ENCODE data around the gene ARL11.
"Not testable (repeated sequence)": the region's sequence is repeated elsewhere in the genome, so short reads cannot be mapped to it uniquely, and the experiment has no call there.

The ARL11 gene

DNA sequence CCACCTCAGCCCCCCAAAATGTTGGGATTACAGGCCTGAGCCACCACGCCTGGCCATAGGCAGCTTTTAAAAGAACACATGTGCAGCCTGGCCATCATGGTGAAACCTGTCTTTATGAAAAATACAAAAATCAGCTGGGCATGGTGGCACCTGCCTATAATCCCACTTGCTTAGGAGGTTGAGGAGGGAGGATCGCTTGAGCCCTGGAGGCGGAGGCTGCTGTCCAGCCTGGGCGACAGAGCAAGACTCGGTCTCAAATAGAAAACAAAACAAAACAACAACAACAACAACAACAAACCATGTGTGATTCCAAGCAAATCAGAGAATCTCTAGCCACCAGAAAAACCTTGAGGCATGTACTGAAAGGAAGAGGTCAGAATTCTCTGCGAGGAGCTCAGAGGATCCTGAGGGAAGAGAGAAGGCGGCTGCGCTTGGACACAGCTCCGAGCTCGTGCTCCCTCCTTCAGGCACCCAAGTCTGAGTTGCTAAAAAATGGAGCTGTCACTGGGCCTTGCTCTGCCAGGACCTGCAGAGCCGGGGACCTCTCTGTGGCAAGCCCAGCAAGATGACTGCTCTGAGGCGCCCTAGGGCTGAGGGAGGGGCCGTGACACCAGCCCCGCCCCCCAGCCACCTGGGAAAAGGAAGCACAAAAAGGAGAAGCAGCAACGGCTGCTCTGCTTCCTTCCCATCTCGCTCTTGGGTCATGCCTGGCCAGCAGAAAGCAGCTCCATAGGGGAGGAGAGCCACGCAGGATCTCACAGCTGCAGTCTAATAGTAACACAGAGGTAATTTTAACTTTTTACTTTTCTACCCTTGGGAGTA, at the start of gene ARL11:
TSS of gene ARL11 (plus strand) at position 677 of the 822 bp plus-strand sequence. CDS start 1,941 bp downstream, outside the sequence.
- DNase-seq (ENCODE audit: low read depth, low spot score): no peak

DNA sequence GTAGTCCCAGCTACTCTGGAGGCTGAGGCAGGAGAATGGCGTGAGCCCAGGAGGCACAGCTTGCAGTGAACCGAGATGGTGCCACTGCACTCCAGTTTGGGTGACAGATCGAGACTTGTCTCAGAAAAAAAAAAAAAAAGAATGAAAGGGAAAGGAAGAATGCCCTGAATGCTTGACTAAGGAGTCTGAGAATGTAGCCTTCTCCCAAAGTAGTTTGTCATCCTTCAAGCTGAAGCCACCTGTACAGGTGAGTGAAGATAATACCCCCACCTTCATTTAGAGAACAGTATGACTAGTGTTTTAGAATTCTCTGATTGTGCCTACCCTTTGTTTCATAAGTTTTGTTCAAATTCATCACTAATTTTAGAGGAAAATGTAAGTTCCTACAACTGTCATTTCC, 48.8 kb upstream of the ARL11 start:
- no peak for DNase-seq (ENCODE audit: low read depth, low spot score)

DNA sequence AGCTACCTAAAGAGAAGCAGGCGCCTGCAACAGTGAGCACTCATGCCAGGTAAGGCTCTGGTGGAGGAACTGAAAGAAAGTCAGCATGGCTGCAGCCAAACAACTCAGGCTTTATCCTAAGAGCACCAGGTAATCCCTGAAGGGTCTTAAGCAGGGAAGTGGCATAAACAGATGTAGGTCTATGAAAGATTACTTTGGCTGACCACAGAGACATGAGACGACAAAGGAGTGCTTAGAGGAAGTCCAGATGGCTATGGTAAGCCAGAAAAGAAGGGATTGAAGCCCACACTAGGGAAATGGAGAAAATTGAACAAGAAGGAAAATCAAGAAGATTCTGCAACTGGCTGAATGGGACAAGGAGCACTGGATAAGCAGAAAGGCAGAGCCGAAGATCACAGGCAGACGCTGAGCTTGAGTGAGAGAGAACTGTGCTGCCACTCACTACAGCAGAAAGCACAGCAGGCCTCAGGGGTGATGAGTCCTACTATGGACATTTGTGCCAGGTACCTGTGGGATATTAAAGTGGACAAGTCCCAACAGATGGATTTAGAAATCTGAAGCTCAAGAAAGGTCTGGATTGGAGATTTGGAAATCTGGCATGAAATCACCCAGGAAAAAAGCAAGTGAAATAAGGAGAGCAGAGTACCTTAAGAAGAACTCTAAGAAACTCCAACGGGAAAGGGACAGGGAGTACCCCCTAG, 47.2 kb upstream of the ARL11 start:
- no peak for DNase-seq (ENCODE audit: low read depth, low spot score)

DNA sequence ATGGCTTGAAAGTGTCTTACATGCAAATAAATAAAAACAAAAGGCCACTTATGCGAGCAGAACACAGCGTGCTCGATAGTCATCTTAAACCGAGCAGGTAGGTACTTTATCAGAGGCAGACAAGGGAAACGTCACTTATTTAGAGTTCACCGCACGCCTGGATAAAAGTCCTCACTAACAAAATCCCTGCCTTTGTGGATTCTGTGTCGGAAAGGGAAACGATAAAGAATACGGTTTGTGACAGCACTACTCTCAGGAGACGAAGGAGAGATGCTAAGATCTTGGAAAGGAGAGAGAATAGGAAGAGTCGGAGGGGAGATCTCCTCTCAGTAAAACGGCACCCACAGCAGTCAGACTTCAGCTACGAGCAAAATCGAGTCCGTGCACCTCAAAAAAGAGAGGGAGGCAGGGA, 43.5 kb upstream of the ARL11 start:
- no peak for DNase-seq (ENCODE audit: low read depth, low spot score)

DNA sequence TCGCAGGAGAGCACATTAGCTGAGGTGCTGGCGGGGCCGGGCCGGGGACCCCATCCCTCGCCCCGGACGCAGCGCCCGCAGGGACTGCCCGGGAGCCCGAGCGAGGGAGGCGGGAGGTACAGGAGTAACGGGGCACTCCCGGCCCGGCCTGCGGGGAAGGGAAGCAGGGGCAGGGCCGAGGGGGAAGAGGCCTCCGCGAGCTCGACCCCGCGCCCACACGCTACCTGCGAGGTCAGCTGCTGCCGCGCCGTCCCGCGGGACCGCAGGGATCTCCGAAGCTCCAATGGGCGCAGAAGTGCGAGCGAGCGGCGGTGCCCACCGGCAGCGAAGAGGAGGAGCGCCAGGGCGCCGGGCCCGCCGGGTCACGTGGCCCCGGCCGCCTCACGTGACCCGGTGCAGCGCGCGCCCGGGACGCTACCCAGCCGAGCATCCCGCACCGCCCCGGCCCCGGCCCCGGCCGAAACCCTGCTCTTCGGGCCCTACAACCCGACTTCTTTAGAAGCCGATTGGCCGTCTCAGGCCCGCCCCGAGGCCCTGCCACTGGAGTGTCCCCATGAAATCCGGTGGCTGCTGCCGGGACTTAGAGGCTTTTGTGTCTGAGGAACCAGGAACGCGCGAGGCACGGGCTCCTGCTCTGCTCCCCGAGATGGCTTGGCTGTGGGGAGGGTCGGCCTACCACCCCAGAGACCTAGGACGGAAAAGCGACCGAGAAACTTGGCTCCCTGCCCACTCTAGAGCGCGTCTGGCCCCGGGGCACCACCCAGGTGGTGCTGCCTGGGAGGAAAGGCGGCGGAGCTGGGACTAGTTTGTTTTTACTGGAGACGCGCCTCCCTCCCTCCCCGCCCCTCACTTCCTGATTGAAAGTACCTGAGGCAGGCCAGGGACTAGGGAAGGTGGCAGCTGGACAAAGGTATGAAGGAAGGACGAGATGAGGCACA, 42.8 kb upstream of the ARL11 start, which contains the start of gene RCBTB1:
TSS of gene RCBTB1 (minus strand) at position 339 of the 938 bp plus-strand sequence. CDS start 18,279 bp downstream, outside the sequence.
- peak; percentile 90 for DNase-seq (ENCODE audit: low read depth, low spot score)

DNA sequence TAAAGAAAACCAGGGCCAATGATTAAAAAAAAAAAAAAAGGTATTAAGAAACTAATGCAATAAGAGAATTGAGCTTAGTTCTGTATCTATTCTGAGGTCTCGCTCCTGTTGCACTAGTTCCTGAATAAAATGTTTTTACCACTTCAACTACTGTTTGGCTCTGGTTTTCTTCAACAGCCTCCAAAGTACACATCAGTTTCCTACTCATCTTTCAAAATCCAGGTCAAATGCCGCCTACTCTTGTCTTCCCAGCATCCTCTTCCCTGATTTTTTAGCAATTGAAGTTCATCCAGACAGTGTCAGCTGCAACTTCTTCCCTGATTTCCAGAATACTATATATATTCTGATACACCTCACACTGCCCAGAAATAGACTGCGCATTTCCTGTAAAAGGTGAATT, 41.6 kb upstream of the ARL11 start:
- no peak for DNase-seq (ENCODE audit: low read depth, low spot score)

DNA sequence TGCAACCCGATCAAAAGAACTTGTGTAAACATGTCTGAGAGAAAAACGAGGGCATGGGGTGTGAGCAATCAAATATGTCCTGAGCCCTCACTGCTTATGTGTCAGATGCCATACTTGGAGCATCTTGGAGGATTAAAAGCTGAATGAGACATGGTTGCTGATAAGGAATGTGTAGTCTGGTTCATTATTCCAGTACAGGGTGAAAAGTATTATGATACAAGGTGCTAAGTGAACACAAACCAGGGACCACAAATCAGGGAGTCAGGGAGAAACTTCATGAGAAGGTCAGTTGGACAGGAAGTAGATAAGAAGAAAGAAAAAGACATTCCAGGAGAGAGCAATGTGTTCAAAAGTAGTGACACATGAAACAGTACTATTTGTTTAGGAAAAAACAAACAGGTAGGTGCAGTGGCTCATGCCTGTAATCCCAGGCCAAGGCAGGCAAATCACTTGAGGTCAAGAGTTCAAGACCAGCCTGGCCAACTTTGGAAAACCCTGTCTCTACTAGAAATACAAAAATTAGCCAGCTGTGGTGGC, 40.9 kb upstream of the ARL11 start:
- peak; percentile 26 for DNase-seq (ENCODE audit: low read depth, low spot score)

DNA sequence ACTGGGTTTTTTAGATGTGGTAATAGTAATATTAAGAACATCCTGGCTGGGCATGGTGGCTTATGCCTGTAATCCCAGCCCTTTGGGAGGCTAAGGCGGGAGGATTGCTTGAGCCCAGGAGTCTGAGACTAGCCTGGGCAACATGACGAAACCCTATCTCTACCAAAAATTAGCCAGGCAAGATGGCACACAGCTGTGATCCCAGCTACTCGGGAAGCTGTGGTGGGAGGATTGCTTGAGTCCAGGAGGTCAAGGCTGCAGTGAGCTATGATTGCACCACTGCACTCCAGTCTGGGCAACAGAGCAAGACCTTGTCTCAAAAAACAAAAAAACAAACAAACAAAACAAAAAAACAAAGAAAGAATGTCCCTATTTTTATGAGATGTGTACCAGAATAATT, 37.6 kb upstream of the ARL11 start:
- not testable (repeated sequence) for DNase-seq (ENCODE audit: low read depth, low spot score)

DNA sequence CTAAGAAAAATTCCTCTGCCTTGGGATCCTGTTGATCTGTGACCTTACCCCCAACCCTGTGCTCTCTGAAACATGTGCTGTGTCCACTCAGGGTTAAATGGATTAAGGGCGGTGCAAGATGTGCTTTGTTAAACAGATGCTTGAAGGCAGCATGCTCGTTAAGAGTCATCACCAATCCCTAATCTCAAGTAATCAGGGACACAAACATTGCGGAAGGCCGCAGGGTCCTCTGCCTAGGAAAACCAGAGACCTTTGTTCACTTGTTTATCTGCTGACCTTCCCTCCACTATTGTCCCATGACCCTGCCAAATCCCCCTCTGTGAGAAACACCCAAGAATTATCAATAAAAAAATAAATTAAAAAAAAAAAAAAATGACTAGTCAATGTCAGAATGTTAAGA, 34.4 kb upstream of the ARL11 start:
- not testable (repeated sequence) for DNase-seq (ENCODE audit: low read depth, low spot score)

DNA sequence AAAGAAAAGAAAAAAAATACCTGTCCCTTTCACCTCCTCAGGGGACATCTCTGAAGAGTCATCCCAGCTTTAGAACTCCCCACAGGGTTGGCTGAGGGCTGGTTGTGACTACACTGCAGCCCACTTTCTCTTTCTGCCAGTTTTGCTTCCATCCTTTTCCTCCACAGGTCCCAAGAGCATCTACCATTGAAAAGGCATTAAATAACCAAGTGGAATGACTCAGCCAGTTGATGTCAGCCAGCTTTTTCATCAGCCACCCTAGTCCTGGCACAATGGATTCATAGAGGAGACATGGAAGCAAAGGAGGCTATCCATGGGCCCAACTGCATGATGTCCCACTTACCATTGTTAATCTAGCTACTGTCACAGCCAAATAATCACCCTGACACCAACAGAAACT, 33.7 kb upstream of the ARL11 start:
- DNase-seq (ENCODE audit: low read depth, low spot score): no peak

DNA sequence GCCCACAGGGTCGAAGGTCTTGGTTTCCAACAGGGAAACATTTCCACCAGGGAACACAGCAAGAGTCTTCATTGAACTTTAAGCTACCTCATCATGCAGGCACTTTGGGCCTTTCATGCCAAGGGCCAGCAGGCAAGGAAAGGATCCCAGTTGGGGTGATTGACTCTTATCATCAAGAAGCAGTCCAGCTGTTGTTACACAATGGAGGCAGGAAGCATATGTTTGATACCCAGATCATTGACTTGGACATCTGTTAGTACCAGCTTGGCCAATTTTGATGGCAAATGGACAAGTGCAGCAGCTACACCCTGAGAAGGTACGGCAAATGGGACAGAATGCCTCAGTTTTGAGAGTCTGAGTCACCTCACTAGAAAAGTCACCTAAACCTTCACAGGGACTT, 32.1 kb upstream of the ARL11 start:
- DNase-seq (ENCODE audit: low read depth, low spot score): no peak

DNA sequence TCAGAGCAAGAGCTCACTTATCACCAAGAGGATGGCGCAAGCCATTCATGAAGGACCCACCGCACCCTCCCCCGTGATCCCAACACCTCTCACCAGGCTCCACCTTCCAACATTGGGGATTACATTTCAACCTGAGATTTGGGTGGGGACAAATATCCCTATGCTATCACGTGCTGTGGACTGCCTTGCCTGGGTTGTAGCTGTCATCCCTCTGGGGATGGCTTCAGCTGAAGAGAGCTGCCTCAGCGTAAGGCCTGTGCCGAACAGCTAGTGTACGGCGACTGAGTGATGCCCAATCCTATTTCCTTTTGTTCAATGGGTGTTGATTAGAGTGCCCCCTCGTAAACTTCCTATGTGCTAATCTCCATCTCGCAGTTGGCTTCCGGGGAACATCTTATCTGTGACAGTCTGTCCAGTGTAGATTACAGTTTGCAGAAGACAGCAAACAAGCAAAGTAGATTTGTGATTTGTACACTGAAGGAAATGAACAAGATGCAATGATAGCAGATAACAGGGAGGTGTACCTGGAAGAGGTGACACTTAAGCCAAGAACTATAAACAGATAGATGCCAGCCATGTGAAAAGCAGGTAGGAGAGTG, 31.2 kb upstream of the ARL11 start:
- DNase-seq (ENCODE audit: low read depth, low spot score): no peak

DNA sequence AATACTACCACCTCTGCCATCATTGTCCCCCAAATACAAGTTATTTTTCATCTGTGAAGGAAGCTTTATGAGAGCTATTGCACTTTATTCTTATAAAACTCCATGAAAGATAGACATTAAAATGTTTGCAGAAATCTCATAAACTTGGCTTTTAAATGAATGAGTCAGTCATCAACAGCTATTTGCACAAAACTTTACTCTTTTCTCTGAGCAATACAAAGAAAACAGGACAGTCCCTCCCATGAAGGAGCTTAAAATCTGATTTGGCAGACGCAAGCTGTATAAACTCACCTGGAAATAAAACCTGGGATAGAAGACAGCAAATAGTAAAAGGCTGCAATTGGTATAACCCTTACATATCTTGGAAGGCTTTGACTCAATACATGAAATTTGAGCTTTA, 26.3 kb upstream of the ARL11 start:
- DNase-seq (ENCODE audit: low read depth, low spot score): no peak

DNA sequence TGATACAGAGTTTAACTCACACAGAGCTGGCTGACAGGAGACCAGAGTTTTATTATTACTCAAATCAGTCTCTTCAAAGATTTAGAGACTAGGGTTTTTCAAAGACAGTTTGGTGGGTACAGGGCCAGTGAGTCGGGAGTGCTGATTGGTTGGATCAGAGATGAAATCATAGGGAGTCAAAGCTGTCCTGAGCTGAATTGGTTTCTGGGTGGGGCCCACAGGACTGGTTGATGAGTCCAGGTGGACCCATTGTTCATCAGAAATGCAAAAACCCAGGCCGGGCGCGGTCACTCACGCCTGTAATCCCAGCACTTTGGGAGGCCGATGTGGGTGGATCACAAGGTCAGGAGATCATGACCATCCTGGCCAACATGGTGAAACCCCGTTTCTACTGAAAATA, 25.7 kb upstream of the ARL11 start:
- DNase-seq (ENCODE audit: low read depth, low spot score): not testable (repeated sequence)

DNA sequence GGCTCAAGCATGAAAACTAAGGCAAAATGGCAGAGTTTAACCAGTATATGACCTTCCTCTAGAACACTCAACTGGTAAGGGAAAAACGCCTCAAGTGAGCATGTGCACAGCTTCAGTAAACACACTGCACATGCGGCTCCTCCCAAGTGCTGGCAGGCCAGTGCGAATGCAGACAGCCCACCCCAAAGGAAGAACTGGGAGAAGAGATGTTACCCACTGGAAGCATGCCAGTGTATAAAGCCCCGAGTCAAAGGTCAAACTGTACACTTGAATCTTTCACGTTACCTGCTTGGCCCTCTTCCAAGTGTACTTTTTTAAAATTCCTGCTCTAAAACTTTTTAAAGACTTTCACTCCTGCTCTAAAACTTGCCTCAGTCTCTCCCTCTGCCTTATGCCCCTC, 23.7 kb upstream of the ARL11 start:
- DNase-seq (ENCODE audit: low read depth, low spot score): no peak

DNA sequence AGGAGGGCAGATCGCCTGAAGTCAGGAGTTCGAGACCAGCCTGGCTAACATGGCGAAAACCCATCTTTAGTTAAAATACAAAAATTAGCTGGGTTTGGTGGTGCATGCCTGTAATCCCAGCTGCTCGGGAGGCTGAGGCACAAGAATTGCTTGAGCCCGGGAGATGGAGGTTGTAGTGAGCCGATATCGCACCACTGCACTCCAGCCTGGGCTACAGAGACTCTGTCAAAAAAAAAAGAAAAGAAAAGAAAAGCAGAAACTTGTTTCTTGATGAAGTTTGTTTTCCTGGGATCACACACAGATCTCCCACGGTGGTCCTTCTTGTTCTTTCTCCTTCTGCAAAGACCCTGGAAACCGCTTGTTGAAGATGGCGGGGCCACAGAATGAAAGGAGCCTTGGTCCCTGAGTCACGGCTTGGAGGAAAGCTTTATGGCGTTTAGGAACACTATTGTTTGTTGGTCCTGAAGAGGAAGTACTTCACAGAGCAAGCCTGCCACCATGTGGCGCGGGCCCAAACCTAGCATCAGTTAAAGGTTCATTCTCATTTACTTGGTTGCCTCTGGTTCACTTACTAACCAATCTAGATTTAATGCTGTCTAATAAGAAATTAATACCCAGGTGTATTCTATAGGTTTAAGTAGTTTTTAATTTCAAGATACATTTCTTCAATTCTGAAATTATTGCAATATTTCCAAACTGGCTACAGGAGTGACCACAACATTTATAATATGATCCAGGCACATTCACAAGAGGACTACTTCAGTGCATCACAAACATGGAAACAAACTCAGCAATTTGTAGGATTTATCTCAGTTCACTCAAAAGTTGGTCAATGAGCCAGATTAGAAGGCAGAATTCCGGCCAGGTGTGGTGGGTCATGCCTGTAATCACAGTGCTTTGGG, 21.3 kb upstream of the ARL11 start:
- peak; percentile 93 for DNase-seq (ENCODE audit: low read depth, low spot score)

DNA sequence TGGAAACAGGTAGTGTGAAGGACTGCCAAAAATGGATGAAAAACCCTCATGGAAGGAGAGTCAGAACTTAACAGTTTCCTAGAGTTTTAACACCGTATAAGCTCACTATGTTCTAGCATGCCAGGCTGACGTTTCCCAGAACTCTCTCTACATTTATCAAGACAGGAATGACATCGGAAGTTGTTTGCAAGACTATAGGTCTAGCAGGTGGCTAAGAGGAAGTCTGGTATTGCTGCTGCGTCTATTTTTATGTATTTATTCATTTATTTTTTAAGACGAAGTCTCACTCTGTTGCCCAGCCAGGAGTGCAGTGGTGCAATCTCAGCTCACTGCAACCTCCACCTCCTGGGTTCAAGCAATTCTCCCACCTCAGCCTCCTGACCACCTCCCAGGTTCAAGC, 20.5 kb upstream of the ARL11 start:
- no peak for DNase-seq (ENCODE audit: low read depth, low spot score)

DNA sequence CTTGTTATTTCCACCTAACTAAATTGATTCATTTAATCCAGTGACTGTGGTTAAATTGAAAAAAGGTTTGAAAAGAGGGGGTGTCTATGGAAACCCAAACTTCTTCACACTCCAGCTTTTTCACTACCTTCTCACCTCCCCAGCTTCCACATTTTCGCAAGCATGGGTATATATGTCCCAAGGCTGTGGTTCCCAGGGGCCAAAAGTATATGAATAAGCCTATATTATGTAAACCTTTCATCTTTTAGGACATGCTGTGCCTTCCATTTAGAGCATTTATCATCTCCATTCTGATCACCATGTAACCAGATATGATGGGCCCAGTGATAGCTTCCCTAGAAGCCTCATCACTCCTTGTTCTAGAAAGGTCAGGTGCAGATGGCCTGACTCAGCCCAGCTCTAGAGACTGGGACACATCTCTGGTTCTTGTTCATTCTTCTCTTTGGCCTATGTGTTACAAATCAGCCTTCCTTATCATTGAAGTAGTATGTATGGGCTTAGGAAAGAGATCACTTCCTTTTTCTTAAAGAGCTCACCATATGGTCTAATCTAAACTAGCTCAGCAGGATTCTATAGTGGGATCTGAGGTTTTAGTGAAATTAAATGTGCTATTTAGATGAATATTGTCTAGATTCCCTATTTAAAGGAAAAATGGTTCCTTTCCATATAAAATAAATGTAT, 19.5 kb upstream of the ARL11 start:
- no peak for DNase-seq (ENCODE audit: low read depth, low spot score)

DNA sequence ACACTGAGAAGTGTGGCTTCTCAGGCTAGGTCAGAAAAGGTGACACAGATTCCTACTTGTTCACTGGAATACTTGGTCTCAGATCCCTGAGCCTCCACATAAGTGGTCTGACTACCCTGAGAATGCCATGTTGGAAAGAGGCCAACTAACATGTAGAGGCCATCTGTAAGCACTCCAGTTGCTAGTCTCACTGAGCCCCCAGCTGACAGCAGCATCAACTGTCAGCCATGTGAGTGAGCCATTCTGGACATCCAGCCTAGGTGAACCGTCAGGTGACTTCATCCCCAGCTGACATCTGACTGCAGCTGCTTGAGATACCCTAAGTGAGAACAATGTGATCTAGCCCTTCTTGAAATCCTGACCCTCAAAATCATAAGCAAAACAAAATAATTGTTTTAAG, 18.1 kb upstream of the ARL11 start:
- no peak for DNase-seq (ENCODE audit: low read depth, low spot score)

DNA sequence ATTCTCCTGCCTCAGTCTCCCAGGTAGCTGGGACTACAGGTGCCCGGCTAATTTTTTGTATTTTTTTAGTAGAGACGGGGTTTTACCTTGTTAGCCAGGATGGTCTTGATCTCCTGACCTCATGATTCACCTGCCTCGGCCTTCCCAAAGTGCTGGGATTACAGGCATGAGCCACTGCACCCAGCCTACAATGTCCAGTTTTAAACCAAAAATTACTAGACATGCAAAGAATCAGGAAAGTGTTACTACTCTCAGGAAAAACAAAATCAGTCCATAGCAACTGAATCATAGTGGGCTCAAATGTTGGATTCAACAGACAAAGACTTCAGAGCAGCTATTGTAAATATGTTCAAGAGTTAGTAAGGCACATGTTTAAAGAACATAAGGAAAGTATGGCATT, 16.3 kb upstream of the ARL11 start:
- DNase-seq (ENCODE audit: low read depth, low spot score): not testable (repeated sequence)

Data from astrocyte of the hippocampus (primary cell).